Cardiac septum (tissue), 1 donor: Measurements from ENCODE around the gene DBP. TPM values are rescaled to one million over a fixed set of nuclear protein-coding genes. Genes with fewer than 3 reads are reported as not detected.
"Not testable (repeated sequence)": the region's sequence is repeated elsewhere in the genome, so short reads cannot be mapped to it uniquely, and the experiment has no call there.

Experiments
- DNase-seq: peaks from one replicate; pipeline ENCODE4 v3.0.0-alpha.2; 2020; ENCODE audit warnings: low spot score
- intact Hi-C: fragments of 100-400 bp; cut with DNase I; formaldehyde crosslinking; loops from one replicate; pipeline ENCODE4 v1.14.0; 2022
- total RNA-seq: library from RNA; stranded (reverse); fragmentation: NEBNext Ultra II Directional; extraction: Animal tissue kit (Norgen Biotek cat#: 25700); gene quantifications from one replicate; pipeline ENCODE4 v1.2.1, GENCODE V29; 2021
- donor health status: DM: no; HTN: no; CAD: no.

Gene DBP
- total RNA-seq, 1 donor from 2014 or later: 4.4 TPM

- no peak for DNase-seq
Observed at GRCh38 chr19:48632692-48633147, 4.5 kb downstream of the DBP start.

GRCh38 chr19:48632286-48632685 lies 4.9 kb downstream of the DBP start:
- DNase-seq, intact Hi-C loops: not testable (repeated sequence)

More at GRCh38 chr19:48632692-48633147, 4.5 kb downstream of the DBP start:
- intact Hi-C loops: no loop called here

DNA sequence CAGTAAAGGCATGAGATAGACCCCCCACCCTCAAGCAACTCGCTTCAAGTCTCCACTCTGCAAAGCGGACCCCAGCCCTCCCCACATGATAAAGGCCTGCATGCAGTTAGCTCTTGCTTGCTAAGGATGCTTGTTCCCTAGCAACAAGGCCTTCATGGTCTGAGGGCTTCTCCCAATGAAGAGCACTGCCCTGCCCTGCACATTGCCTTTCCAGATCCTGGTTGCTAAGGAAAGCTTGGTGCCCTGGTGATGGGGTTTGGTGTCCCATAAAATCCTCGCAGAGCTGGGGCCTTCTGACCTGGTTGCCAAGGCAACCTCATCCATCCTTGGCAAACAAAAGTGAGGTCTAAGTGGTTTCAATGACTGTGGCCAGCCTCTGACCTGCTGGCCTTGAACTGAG lies 6.0 kb downstream of the DBP start:
- intact Hi-C loops: no loop called here

DNA sequence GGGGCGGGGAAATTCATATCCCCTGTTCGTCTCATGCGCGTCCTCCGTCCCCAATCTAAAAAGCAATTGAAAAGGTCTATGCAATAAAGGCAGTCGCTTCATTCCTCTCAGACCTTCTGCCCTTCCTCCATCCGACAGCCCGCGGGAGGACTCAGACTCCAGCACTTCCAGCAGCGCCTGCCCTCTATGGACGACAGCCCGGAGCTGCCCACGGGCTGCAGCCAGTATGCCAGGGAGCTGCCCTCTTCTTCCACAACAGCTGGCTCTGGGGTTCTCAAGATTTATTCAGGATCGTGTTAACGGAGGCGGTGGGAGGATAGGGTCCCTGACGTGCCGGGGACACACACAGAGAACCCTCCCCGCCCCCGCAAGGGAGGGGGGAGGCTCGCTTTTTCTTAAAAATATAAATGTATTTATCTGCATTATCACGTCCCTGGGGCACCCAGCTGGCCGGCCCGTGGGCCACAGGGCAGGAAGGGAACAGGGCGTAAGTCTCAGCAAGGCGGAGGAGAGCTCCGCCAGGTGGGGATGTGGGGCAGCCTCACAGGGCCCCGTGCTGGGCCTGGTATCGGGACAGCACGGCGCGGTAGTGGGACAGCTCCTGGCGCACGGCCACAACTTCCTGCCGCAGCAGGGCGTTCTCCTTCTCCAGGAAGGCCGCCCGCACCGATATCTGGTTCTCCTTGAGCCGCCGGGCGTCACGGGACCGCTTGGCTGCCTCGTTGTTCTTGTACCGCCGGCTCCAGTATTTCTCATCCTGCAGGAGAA lies 6.7 kb downstream of the DBP start:
- intact Hi-C loops: no loop called here
- no peak for DNase-seq

More for the DNA sequence above, 6.0 kb downstream of the DBP start:
- DNase-seq: no peak

DNA sequence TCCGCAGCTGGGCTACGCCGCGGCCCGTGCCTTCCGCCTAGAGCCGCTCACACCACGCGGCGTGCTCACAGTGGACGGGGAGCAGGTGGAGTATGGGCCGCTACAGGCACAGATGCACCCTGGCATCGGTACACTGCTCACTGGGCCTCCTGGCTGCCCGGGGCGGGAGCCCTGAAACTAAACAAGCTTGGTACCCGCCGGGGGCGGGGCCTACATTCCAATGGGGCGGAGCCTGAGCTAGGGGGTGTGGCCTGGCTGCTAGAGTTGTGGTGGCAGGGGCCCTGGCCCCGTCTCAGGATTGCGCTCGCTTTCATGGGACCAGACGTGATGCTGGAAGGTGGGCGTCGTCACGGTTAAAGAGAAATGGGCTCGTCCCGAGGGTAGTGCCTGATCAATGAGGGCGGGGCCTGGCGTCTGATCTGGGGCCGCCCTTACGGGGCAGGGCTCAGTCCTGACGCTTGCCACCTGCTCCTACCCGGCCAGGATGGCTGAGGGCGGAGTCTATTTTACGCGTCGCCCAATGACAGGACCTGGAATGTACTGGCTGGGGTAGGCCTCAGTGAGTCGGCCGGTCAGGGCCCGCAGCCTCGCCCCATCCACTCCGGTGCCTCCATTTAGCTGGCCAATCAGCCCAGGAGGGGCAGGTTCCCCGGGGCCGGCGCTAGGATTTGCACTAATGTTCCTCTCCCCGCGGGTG lies 7.4 kb downstream of the DBP start:
- intact Hi-C loops: no loop called here
- DNase-seq: no peak

DNA sequence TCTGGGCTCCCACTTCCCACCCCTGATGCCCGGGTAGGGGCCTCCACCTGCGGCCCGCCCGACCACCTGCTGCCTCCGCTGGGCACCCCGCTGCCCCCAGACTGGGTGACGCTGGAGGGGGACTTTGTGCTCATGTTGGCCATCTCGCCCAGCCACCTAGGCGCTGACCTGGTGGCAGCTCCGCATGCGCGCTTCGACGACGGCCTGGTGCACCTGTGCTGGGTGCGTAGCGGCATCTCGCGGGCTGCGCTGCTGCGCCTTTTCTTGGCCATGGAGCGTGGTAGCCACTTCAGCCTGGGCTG lies 7.9 kb downstream of the DBP start:
- DNase-seq: no peak
- intact Hi-C loops: no loop called here

- DNase-seq: no peak
- intact Hi-C loops: no loop called here
Observed at GRCh38 chr19:48628486-48629296, 8.5 kb downstream of the DBP start.

DNA sequence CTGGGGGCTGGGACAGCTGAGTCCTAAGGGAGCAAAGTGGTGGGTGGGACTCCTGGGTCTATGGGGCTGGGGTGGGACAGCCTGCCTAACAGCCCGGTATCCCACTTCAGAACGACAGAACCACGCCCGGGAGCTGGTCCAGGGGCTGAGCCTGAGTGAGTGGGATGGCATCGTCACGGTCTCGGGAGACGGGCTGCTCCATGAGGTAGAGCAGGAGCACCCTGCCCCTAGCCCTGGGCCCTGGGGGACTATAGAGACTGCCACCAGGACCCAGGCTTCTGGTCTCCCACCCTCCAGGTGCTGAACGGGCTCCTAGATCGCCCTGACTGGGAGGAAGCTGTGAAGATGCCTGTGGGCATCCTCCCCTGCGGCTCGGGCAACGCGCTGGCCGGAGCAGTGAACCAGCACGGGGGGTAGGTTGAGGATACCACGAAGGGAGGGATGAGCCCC lies 9.3 kb downstream of the DBP start:
- intact Hi-C loops: no loop called here
- DNase-seq: no peak

DNA sequence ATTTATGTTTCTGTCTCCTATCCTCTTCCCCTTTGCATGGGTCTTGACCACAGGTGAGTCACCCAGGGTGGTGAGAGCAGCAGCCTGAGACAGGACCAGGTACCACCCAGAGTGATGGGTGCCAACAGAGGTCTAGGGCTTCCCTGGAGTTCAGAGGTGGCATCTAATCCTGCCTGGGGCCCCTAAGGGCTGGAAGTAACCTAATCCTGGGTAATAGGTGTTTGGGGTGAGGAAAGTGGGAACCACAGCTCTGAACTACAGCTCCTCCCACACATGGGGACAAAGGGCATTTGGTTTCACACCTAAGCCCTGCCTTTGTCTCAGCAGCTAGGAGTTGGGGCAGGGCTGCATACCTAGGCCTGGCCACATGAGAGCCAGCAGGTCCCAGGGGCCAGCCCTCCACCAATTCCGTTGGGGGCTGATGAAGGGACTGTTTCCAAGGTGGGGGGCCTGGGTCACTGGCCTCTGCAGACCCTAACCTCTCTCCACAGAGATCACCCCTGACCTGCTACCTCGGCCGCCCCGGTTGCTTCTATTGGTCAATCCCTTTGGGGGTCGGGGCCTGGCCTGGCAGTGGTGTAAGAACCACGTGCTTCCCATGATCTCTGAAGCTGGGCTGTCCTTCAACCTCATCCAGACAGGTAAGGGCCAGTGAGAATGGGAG lies 9.8 kb downstream of the DBP start:
- intact Hi-C loops: no loop called here
- DNase-seq: no peak

DNA sequence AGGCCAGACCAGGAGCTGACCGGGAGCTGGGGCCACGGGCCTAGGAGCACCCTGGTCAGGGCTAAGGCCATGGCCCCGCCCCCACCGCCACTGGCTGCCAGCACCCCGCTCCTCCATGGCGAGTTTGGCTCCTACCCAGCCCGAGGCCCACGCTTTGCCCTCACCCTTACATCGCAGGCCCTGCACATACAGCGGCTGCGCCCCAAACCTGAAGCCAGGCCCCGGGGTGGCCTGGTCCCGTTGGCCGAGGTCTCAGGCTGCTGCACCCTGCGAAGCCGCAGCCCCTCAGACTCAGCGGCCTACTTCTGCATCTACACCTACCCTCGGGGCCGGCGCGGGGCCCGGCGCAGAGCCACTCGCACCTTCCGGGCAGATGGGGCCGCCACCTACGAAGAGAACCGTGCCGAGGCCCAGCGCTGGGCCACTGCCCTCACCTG lies 11.3 kb downstream of the DBP start:
- intact Hi-C loops: no loop called here
- DNase-seq: no peak

GRCh38 chr19:48624791-48625723 lies 12.1 kb downstream of the DBP start:
- no peak for DNase-seq
- intact Hi-C loops: no loop called here

GRCh38 chr19:48624067-48624594 lies 13.0 kb downstream of the DBP start:
- intact Hi-C loops: no loop called here
- peak; percentile 99 for DNase-seq

DNA sequence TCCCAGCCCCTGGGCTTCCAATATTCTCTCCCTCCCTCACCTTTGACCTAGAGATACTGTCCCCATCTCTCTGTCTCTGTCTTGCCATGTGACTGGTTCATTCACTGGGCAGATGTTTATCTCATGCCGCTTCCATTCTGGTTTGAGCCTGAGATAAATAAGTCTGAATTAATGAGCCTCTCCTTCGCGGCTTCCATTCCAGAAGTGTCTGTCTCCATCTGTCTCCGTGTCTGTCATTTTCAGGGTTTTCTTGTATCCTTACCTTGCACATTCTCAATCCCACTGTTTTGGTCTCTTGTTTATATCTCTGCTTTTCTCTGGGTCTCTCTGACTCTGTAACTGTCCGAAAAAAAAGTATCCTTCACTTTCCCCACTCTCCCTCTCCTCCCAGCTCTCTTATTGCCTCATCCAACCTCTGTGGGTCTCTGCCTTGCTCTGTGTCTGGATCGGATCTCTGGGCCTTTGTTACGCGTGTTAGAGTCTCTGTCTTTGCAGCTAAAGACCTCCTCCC lies 13.6 kb downstream of the DBP start:
- no peak for DNase-seq
- intact Hi-C loops: no loop called here

- intact Hi-C loops: no loop called here
- no peak for DNase-seq
Observed at GRCh38 chr19:48619692-48620585, 17.2 kb downstream of the DBP start.

- intact Hi-C loops: no loop called here
- peak; percentile 98 for DNase-seq
Observed at GRCh38 chr19:48618916-48619691, 18.1 kb downstream of the DBP start, which contains the start of the genes RPL18 and SPHK2. RPL18 (minus strand) TSS chr19:48619178; CDS start chr19:48619143, 35 bp downstream. SPHK2 (plus strand) TSS chr19:48619506; CDS start chr19:48620515, 1,009 bp downstream.

- intact Hi-C loops: no loop called here
- DNase-seq: peak; percentile 75
Observed at GRCh38 chr19:48618278-48618915, 18.8 kb downstream of the DBP start.
